ENCODE results near the gene MAP2K7. TPM values are rescaled to one million over a fixed set of nuclear protein-coding genes. Genes with fewer than 3 reads are reported as not detected.
"Not testable (repeated sequence)": the region's sequence is repeated elsewhere in the genome, so short reads cannot be mapped to it uniquely, and the experiment has no call there.

MAP2K7 gene
- total RNA-seq, 2 experiments from 2014 or later: 36.5 to 39.9 TPM

- ChIA-PET CTCF (interaction anchor here (0.7 to 0.8 kb wide), 2 partner anchors 21 to 55 kb away, joined by 3 to 4 read pairs; partner anchors contain the start of gene MAP2K7), POLR2A (no interaction called here)
- DNase-seq (no peak), ATAC-seq (no peak)
- H3K27me3 Mint-ChIP-seq (ENCODE audit: low read depth): peaks cover 5% of the 10 kb centered on the region
- peaks cover 37% of the 10 kb centered on the region for H3K4me1 Mint-ChIP-seq (ENCODE audit: low read depth)
- H3K4me3 Mint-ChIP-seq: no peak overlapping the region
- H3K27ac Mint-ChIP-seq: no peak overlapping the region
- H3K9me3 Mint-ChIP-seq (ENCODE audit: insufficient read depth): no peaks in the 10 kb centered on the region
- peaks cover 8% of the 10 kb centered on the region for H3K36me3 Mint-ChIP-seq (ENCODE audit: low read depth)
These were observed 20.6 kb downstream of the MAP2K7 start for GRCh38 chr19:7924241-7924640.

GRCh38 chr19:7924651-7925170 is 21.0 kb downstream of the MAP2K7 start:
- Mint-ChIP-seq H3K27ac (no peak overlapping the region), H3K4me1 (ENCODE audit: low read depth) (peaks cover 34% of the 10 kb centered on the region), H3K36me3 (ENCODE audit: low read depth) (peaks cover 8% of the 10 kb centered on the region), H3K9me3 (ENCODE audit: insufficient read depth) (no peaks in the 10 kb centered on the region), H3K27me3 (ENCODE audit: low read depth) (peaks cover 3% of the 10 kb centered on the region), H3K4me3 (no peak overlapping the region)
- CTCF ChIA-PET: no interaction called here
- POLR2A ChIA-PET: no interaction called here
- no peak for DNase-seq
- ATAC-seq: no peak

GRCh38 chr19:7925171-7925851 is 21.6 kb downstream of the MAP2K7 start:
- Mint-ChIP-seq H3K36me3 (ENCODE audit: low read depth) (peaks cover 8% of the 10 kb centered on the region), H3K27me3 (ENCODE audit: low read depth) (no peaks in the 10 kb centered on the region), H3K9me3 (ENCODE audit: insufficient read depth) (no peaks in the 10 kb centered on the region), H3K4me3 (peak overlapping the region; percentile 74), H3K27ac (peak overlapping the region; percentile 75), H3K4me1 (ENCODE audit: low read depth) (peaks cover 29% of the 10 kb centered on the region)
- peak; percentile 50 for ATAC-seq
- ChIA-PET POLR2A (no interaction called here), CTCF (no interaction called here)
- peak; percentile 89 for DNase-seq

GRCh38 chr19:7926021-7926726 is 22.5 kb downstream of the MAP2K7 start, which contains the start of gene CTXN1:
TSS of gene CTXN1 (minus strand) at chr19:7926135. CDS start at chr19:7925538, 597 bp downstream.
- H3K4me1 Mint-ChIP-seq (ENCODE audit: low read depth): peaks cover 25% of the 10 kb centered on the region
- no peaks in the 10 kb centered on the region for H3K27me3 Mint-ChIP-seq (ENCODE audit: low read depth)
- H3K4me3 Mint-ChIP-seq: peak within 1 kb of the TSS; percentile 74
- DNase-seq (peak; percentile 75), ATAC-seq (peak; percentile 45)
- peak within 1 kb of the TSS; percentile 75 for H3K27ac Mint-ChIP-seq
- POLR2A ChIA-PET: no interaction called here
- H3K9me3 Mint-ChIP-seq (ENCODE audit: insufficient read depth): no peaks in the 10 kb centered on the region
- peaks cover 9% of the 10 kb centered on the region for H3K36me3 Mint-ChIP-seq (ENCODE audit: low read depth)
- CTCF ChIA-PET: interaction anchor here (1.1 to 1.3 kb wide), 2 partner anchors 17 to 358 kb away, joined by 3 to 6 read pairs; partner anchors contain the start of gene TIMM44

- H3K27ac Mint-ChIP-seq: no peak overlapping the region
- H3K4me3 Mint-ChIP-seq: peak overlapping the region; percentile 59
- H3K27me3 Mint-ChIP-seq (ENCODE audit: low read depth): no peaks in the 10 kb centered on the region
- ChIA-PET POLR2A (no interaction called here), CTCF (interaction anchor here (1.1 to 5.6 kb wide), 3 partner anchors 16 to 358 kb away, joined by 3 to 50 read pairs (median 6); partner anchors contain the start of gene TIMM44)
- ATAC-seq: no peak
- H3K36me3 Mint-ChIP-seq (ENCODE audit: low read depth): peaks cover 11% of the 10 kb centered on the region
- H3K9me3 Mint-ChIP-seq (ENCODE audit: insufficient read depth): no peaks in the 10 kb centered on the region
- DNase-seq: no peak
- peaks cover 17% of the 10 kb centered on the region for H3K4me1 Mint-ChIP-seq (ENCODE audit: low read depth)
These were observed 23.3 kb downstream of the MAP2K7 start for GRCh38 chr19:7926727-7927604.

GRCh38 chr19:7927605-7928333 is 24.1 kb downstream of the MAP2K7 start:
- Mint-ChIP-seq H3K27ac (no peak overlapping the region), H3K4me3 (no peak overlapping the region), H3K4me1 (ENCODE audit: low read depth) (peaks cover 14% of the 10 kb centered on the region), H3K9me3 (ENCODE audit: insufficient read depth) (no peaks in the 10 kb centered on the region), H3K36me3 (ENCODE audit: low read depth) (peaks cover 12% of the 10 kb centered on the region), H3K27me3 (ENCODE audit: low read depth) (no peaks in the 10 kb centered on the region)
- CTCF ChIA-PET: interaction anchor here (5.6 kb wide), 1 partner anchor 16 kb away, joined by 50 read pairs; the partner anchor contains the start of gene TIMM44
- no peak for ATAC-seq
- POLR2A ChIA-PET: no interaction called here
- no peak for DNase-seq

GRCh38 chr19:7928334-7928706 is 24.6 kb downstream of the MAP2K7 start:
- no peak overlapping the region for H3K4me3 Mint-ChIP-seq
- H3K9me3 Mint-ChIP-seq (ENCODE audit: insufficient read depth): no peaks in the 10 kb centered on the region
- CTCF ChIA-PET: interaction anchor here (0.9 to 5.6 kb wide), 5 partner anchors 11 to 59 kb away, joined by 3 to 50 read pairs (median 4); partner anchors contain the start of genes MAP2K7 and TIMM44
- H3K36me3 Mint-ChIP-seq (ENCODE audit: low read depth): peaks cover 8% of the 10 kb centered on the region
- no peaks in the 10 kb centered on the region for H3K27me3 Mint-ChIP-seq (ENCODE audit: low read depth)
- POLR2A ChIA-PET: no interaction called here
- H3K27ac Mint-ChIP-seq: no peak overlapping the region
- ATAC-seq (no peak), DNase-seq (no peak)
- peaks cover 14% of the 10 kb centered on the region for H3K4me1 Mint-ChIP-seq (ENCODE audit: low read depth)

- ChIA-PET CTCF (interaction anchor here (0.7 to 5.6 kb wide), 10 partner anchors 8 to 75 kb away, joined by 3 to 50 read pairs (median 4); partner anchors contain the start of genes MAP2K7, SNAPC2 and TIMM44), POLR2A (interaction anchor here (0.6 to 1.3 kb wide), 3 partner anchors 8 to 431 kb away, joined by 3 to 5 read pairs (median 4); partner anchors contain the start of gene TIMM44)
- ATAC-seq (peak; percentile 38), DNase-seq (peak; percentile 71)
- H3K9me3 Mint-ChIP-seq (ENCODE audit: insufficient read depth): no peaks in the 10 kb centered on the region
- H3K4me1 Mint-ChIP-seq (ENCODE audit: low read depth): peaks cover 14% of the 10 kb centered on the region
- peaks cover 10% of the 10 kb centered on the region for H3K36me3 Mint-ChIP-seq (ENCODE audit: low read depth)
- no peak overlapping the region for H3K27ac Mint-ChIP-seq
- no peaks in the 10 kb centered on the region for H3K27me3 Mint-ChIP-seq (ENCODE audit: low read depth)
- no peak overlapping the region for H3K4me3 Mint-ChIP-seq
These were observed 25.3 kb downstream of the MAP2K7 start for GRCh38 chr19:7928741-7929701.

GRCh38 chr19:7930030-7930429 is 26.4 kb downstream of the MAP2K7 start:
- ChIA-PET POLR2A (interaction anchor here (2.2 kb wide), 1 partner anchor 14 kb away, joined by 5 read pairs; the partner anchor contains the start of gene TIMM44), CTCF (interaction anchor here (1.0 to 5.6 kb wide), 2 partner anchors 14 to 72 kb away, joined by 4 to 50 read pairs; partner anchors contain the start of gene TIMM44)
- H3K27ac Mint-ChIP-seq; DNase-seq; ATAC-seq; H3K9me3 Mint-ChIP-seq (ENCODE audit: insufficient read depth); H3K4me3 Mint-ChIP-seq; H3K27me3 Mint-ChIP-seq (ENCODE audit: low read depth): not testable (repeated sequence)
- H3K4me1 Mint-ChIP-seq (ENCODE audit: low read depth): peaks cover 11% of the 10 kb centered on the region
- H3K36me3 Mint-ChIP-seq (ENCODE audit: low read depth): peaks cover 15% of the 10 kb centered on the region

GRCh38 chr19:7930765-7931164 is 27.1 kb downstream of the MAP2K7 start:
- H3K9me3 Mint-ChIP-seq (ENCODE audit: insufficient read depth): no peaks in the 10 kb centered on the region

More at GRCh38 chr19:7930765-7931164, 27.1 kb downstream of the MAP2K7 start:
- CTCF ChIA-PET: interaction anchor here (1.0 to 5.6 kb wide), 2 partner anchors 13 to 72 kb away, joined by 4 to 50 read pairs; partner anchors contain the start of gene TIMM44
- no peak for DNase-seq
- POLR2A ChIA-PET: interaction anchor here (2.2 kb wide), 1 partner anchor 13 kb away, joined by 5 read pairs; the partner anchor contains the start of gene TIMM44
- Mint-ChIP-seq H3K36me3 (ENCODE audit: low read depth) (peaks cover 20% of the 10 kb centered on the region), H3K27me3 (ENCODE audit: low read depth) (no peaks in the 10 kb centered on the region), H3K4me1 (ENCODE audit: low read depth) (peaks cover 9% of the 10 kb centered on the region), H3K4me3 (no peak overlapping the region), H3K27ac (no peak overlapping the region)
- ATAC-seq: no peak

All from activated CD8-positive, alpha-beta T cell treated with anti-CD3 and anti-CD28 coated beads, Interleukin-2, amount 10 ng/mL, durations not matched to agents 7 days and 5 days (primary cell).